GM23338 (cell line): ENCODE results near the gene KCTD12. TPM values are rescaled to one million over a fixed set of nuclear protein-coding genes. Genes with fewer than 3 reads are reported as not detected.

Source experiments
- ATAC-seq: fragments of 200-7000 bp; cut with Tn5 transposase; 3 replicates; pipeline ENCODE4 v1.9.1; 2020
- DNase-seq: peaks from one replicate; pipeline ENCODE4 v3.0.0-alpha.2; 2015; ENCODE audit warnings: low spot score
- H2AFZ ChIP-seq: fragments of 200-600 bp; sonication (generic); 2 replicates; pipeline ENCODE4 v1.8.0; 2016; ENCODE audit warnings: antibody characterized with exemption, mild to moderate bottlenecking, moderate library complexity
- H3F3A ChIP-seq: fragments of 200-600 bp; sonication (generic); replicated peaks from 2 replicates; pipeline ENCODE4 v1.8.0; 2017; ENCODE audit warnings: antibody characterized with exemption, mixed run types, low read depth
- H3K27ac ChIP-seq: fragments of 200-600 bp; sonication (generic); 2 replicates; pipeline ENCODE4 v1.6.1; 2016; ENCODE audit warnings: low read depth
- H3K27me3 ChIP-seq: fragments of 200-600 bp; sonication (generic); 2 replicates; pipeline ENCODE4 v1.8.0; 2016; ENCODE audit warnings: mild to moderate bottlenecking, mixed run types, moderate library complexity; ENCODE audit not compliant: insufficient read depth
- H3K36me3 ChIP-seq: fragments of 200-600 bp; sonication (generic); 2 replicates; pipeline ENCODE4 v1.8.0; 2016; ENCODE audit warnings: mild to moderate bottlenecking; ENCODE audit not compliant: insufficient read depth
- H3K4me1 ChIP-seq: fragments of 200-600 bp; sonication (generic); 2 replicates; pipeline ENCODE4 v1.8.0; 2016; ENCODE audit warnings: mild to moderate bottlenecking, moderate library complexity; ENCODE audit not compliant: insufficient read depth
- H3K4me2 ChIP-seq: fragments of 200-600 bp; sonication (generic); 2 replicates; pipeline ENCODE4 v1.7.1; 2017; ENCODE audit warnings: mixed run types
- H3K4me3 ChIP-seq: fragments of 200-600 bp; sonication (generic); 2 replicates; pipeline ENCODE4 v1.6.1; 2016; ENCODE audit warnings: mixed run types
- H3K79me2 ChIP-seq: fragments of 200-600 bp; sonication (generic); replicated peaks from 2 replicates; pipeline ENCODE4 v1.8.0; 2017; ENCODE audit warnings: mild to moderate bottlenecking; ENCODE audit not compliant: insufficient read depth
- H3K9me2 ChIP-seq: fragments of 200-600 bp; sonication (generic); 2 replicates; pipeline ENCODE4 v1.8.0; 2017; ENCODE audit not compliant: insufficient read depth
- H4K20me1 ChIP-seq: fragments of 200-600 bp; sonication (generic); replicated peaks from 2 replicates; pipeline ENCODE4 v1.8.0; 2017; ENCODE audit warnings: mild to moderate bottlenecking; ENCODE audit not compliant: insufficient read depth
- H3K27ac Mint-ChIP-seq: 2 replicates; pipeline ENCODE4 v1.8.0; 2020; ENCODE audit warnings: inconsistent platforms, mild to moderate bottlenecking, moderate library complexity, mixed read lengths
- H3K27me3 Mint-ChIP-seq: 3 replicates; pipeline ENCODE4 v1.8.0; 2022; ENCODE audit warnings: low read depth, mild to moderate bottlenecking, moderate library complexity, mixed read lengths, inconsistent platforms; ENCODE audit not compliant: insufficient read depth, poor library complexity
- H3K36me3 Mint-ChIP-seq: 3 replicates; pipeline ENCODE4 v1.8.0; 2021; ENCODE audit warnings: low read depth, mild to moderate bottlenecking, inconsistent platforms, moderate library complexity, mixed read lengths
- H3K4me1 Mint-ChIP-seq: 3 replicates; pipeline ENCODE4 v1.8.0; 2020; ENCODE audit warnings: mild to moderate bottlenecking, inconsistent platforms, mixed read lengths
- H3K4me3 Mint-ChIP-seq: 3 replicates; pipeline ENCODE4 v1.8.0; 2021; ENCODE audit warnings: moderate library complexity, mild to moderate bottlenecking, inconsistent platforms, mixed read lengths
- H3K9me3 Mint-ChIP-seq: 3 replicates; pipeline ENCODE4 v1.8.0; 2020; ENCODE audit warnings: moderate library complexity, mild to moderate bottlenecking, inconsistent platforms, mixed read lengths
- CREB1 ChIP-seq: fragments of 250-450 bp; sonication (Bioruptor Pico); IDR thresholded peaks from 2 replicates; pipeline ENCODE4 v1.5.0; 2020; ENCODE audit warnings: low read depth, mild to moderate bottlenecking, moderate library complexity
- EZH2 ChIP-seq: fragments of 200-600 bp; sonication (generic); IDR thresholded peaks from one replicate; pipeline ENCODE4 v1.8.0; 2017; ENCODE audit warnings: antibody characterized with exemption, mild to moderate bottlenecking, low read depth; ENCODE audit not compliant: unreplicated experiment
- EZH2phosphoT487 ChIP-seq: fragments of 200-600 bp; sonication (generic); IDR thresholded peaks from one replicate; pipeline ENCODE4 v1.8.1; 2018; ENCODE audit warnings: antibody characterized with exemption; ENCODE audit not compliant: unreplicated experiment
- JUNB ChIP-seq: IDR thresholded peaks from one replicate; pipeline ENCODE4 v1.6.1; 2016; ENCODE audit warnings: antibody characterized with exemption; ENCODE audit not compliant: unreplicated experiment
- NANOG ChIP-seq: IDR thresholded peaks from 2 replicates; pipeline ENCODE4 v1.6.1; 2016; ENCODE audit warnings: antibody characterized with exemption, borderline replicate concordance
- POLR2AphosphoS5 ChIP-seq: IDR thresholded peaks from 2 replicates; pipeline ENCODE4 v1.6.1; 2016; ENCODE audit warnings: antibody characterized with exemption, low read depth
- STAT1 ChIP-seq: IDR thresholded peaks from one replicate; pipeline ENCODE4 v1.6.1; 2016; ENCODE audit warnings: antibody characterized with exemption; ENCODE audit not compliant: unreplicated experiment
- ZNF114 ChIP-seq: fragments of 250-450 bp; sonication (Bioruptor Pico); IDR thresholded peaks from 2 replicates; pipeline ENCODE4 v1.5.0; 2020; ENCODE audit warnings: mild to moderate bottlenecking, moderate library complexity
- ZNF331 ChIP-seq: fragments of 250-450 bp; sonication (Bioruptor Pico); IDR thresholded peaks from 2 replicates; pipeline ENCODE4 v1.5.0; 2020; ENCODE audit warnings: low read depth, mild to moderate bottlenecking, moderate library complexity
- polyA plus RNA-seq: library from polyadenylated mRNA; unstranded; fragments of >200 nt; fragmentation: Nextera tagmentation; extraction: Ambion mirVana; gene quantifications from 2 replicates; pipeline ENCODE4 v1.2.1, GENCODE V29; 2016
- total RNA-seq: library from RNA; depleted of rRNA; stranded (reverse); fragments of >200 nt; shearing (Covaris generic); gene quantifications from 2 replicates; pipeline ENCODE4 v1.2.3, GENCODE V29; 2014
- TF ChIP-seq, protein P1 (sequence below): IDR thresholded peaks from 2 replicates; pipeline ENCODE4 v1.6.1; 2016; ENCODE audit warnings: antibody characterized with exemption
- TF ChIP-seq, protein P2 (sequence below), 2 experiments: fragments of 200-600 bp in 1 of 2; sonication (generic) in 1 of 2; conservative IDR thresholded peaks; 2 replicates each; pipeline versions ENCODE4 v1.5.1 to v1.6.1; 2016 to 2017; ENCODE audit warnings: antibody characterized with exemption in 2 of 2, low read depth in 2 of 2, mild to moderate bottlenecking in 2 of 2, moderate library complexity in 1 of 2
- TF ChIP-seq, protein P3 (sequence below): IDR thresholded peaks from one replicate; pipeline ENCODE4 v1.6.1; 2018; ENCODE audit warnings: antibody characterized with exemption; ENCODE audit not compliant: unreplicated experiment
- TF ChIP-seq, protein P4 (sequence below): fragments of 250-450 bp; sonication (Bioruptor Pico); IDR thresholded peaks from 2 replicates; pipeline ENCODE4 v1.5.0; 2020; ENCODE audit warnings: mild to moderate bottlenecking, moderate library complexity

Gene KCTD12
- total and polyA plus RNA-seq, 2 experiments from 2014 or later: 3.3 to 12.0 TPM

DNA sequence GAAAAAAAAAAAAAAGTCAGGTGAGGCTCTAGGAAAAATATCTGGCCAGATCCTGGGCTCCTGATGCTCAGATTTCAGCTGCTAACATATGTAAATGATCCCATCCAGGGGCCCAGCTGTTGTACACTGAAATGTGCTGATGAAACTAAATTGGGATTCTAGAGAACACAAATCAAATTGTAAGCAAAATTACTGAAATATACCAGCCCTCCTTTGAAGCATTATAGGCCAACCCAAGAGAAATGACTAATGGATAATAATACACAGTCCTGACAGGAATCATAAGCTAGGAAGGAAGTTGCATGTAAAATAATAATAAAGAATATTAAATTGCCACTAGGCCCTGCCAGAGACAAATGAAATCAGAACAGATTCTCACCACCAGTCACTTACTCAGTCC, 17.8 kb downstream of the KCTD12 start:
- H2AFZ ChIP-seq: no peak overlapping the region
- no peaks in the 10 kb centered on the region for H3K36me3 ChIP-seq
- H3K9me2 ChIP-seq: no peaks in the 10 kb centered on the region
- no peaks in the 10 kb centered on the region for H3K27me3 ChIP-seq
- Mint-ChIP-seq H3K27ac (no peak overlapping the region), H3K9me3 (no peaks in the 10 kb centered on the region), H3K36me3 (no peaks in the 10 kb centered on the region), H3K27me3 (no peaks in the 10 kb centered on the region), H3K4me3 (no peak overlapping the region), H3K4me1 (peaks cover 8% of the 10 kb centered on the region; the same call in 2 of the 3 replicates)
- H3K4me1 ChIP-seq: peaks cover 3% of the 10 kb centered on the region; the same call in 1 of the 2 replicates
- ATAC-seq: no peak
- no peak for DNase-seq
- H3F3A ChIP-seq: no peaks in the 10 kb centered on the region
- H3K4me2 ChIP-seq: no peak overlapping the region
- H4K20me1 ChIP-seq: no peaks in the 10 kb centered on the region
- H3K4me3 ChIP-seq: no peak overlapping the region
- H3K79me2 ChIP-seq: no peaks in the 10 kb centered on the region
- TF ChIP-seq, protein P1, sequence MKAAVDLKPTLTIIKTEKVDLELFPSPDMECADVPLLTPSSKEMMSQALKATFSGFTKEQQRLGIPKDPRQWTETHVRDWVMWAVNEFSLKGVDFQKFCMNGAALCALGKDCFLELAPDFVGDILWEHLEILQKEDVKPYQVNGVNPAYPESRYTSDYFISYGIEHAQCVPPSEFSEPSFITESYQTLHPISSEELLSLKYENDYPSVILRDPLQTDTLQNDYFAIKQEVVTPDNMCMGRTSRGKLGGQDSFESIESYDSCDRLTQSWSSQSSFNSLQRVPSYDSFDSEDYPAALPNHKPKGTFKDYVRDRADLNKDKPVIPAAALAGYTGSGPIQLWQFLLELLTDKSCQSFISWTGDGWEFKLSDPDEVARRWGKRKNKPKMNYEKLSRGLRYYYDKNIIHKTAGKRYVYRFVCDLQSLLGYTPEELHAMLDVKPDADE: no peak
- no peak for TF ChIP-seq ZNF114
- TF ChIP-seq NANOG: no peak
- TF ChIP-seq EZH2phosphoT487: no peak
- TF ChIP-seq POLR2AphosphoS5: no peak
- TF ChIP-seq EZH2: no peak
- TF ChIP-seq, protein P2, sequence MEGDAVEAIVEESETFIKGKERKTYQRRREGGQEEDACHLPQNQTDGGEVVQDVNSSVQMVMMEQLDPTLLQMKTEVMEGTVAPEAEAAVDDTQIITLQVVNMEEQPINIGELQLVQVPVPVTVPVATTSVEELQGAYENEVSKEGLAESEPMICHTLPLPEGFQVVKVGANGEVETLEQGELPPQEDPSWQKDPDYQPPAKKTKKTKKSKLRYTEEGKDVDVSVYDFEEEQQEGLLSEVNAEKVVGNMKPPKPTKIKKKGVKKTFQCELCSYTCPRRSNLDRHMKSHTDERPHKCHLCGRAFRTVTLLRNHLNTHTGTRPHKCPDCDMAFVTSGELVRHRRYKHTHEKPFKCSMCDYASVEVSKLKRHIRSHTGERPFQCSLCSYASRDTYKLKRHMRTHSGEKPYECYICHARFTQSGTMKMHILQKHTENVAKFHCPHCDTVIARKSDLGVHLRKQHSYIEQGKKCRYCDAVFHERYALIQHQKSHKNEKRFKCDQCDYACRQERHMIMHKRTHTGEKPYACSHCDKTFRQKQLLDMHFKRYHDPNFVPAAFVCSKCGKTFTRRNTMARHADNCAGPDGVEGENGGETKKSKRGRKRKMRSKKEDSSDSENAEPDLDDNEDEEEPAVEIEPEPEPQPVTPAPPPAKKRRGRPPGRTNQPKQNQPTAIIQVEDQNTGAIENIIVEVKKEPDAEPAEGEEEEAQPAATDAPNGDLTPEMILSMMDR (conservative IDR thresholded peaks at IDR 0.05; ENCODE audit: low read depth in 2 of 2): no peak
- TF ChIP-seq, protein P3, sequence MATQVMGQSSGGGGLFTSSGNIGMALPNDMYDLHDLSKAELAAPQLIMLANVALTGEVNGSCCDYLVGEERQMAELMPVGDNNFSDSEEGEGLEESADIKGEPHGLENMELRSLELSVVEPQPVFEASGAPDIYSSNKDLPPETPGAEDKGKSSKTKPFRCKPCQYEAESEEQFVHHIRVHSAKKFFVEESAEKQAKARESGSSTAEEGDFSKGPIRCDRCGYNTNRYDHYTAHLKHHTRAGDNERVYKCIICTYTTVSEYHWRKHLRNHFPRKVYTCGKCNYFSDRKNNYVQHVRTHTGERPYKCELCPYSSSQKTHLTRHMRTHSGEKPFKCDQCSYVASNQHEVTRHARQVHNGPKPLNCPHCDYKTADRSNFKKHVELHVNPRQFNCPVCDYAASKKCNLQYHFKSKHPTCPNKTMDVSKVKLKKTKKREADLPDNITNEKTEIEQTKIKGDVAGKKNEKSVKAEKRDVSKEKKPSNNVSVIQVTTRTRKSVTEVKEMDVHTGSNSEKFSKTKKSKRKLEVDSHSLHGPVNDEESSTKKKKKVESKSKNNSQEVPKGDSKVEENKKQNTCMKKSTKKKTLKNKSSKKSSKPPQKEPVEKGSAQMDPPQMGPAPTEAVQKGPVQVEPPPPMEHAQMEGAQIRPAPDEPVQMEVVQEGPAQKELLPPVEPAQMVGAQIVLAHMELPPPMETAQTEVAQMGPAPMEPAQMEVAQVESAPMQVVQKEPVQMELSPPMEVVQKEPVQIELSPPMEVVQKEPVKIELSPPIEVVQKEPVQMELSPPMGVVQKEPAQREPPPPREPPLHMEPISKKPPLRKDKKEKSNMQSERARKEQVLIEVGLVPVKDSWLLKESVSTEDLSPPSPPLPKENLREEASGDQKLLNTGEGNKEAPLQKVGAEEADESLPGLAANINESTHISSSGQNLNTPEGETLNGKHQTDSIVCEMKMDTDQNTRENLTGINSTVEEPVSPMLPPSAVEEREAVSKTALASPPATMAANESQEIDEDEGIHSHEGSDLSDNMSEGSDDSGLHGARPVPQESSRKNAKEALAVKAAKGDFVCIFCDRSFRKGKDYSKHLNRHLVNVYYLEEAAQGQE: no peak
- TF ChIP-seq STAT1: no peak
- TF ChIP-seq, protein P4, sequence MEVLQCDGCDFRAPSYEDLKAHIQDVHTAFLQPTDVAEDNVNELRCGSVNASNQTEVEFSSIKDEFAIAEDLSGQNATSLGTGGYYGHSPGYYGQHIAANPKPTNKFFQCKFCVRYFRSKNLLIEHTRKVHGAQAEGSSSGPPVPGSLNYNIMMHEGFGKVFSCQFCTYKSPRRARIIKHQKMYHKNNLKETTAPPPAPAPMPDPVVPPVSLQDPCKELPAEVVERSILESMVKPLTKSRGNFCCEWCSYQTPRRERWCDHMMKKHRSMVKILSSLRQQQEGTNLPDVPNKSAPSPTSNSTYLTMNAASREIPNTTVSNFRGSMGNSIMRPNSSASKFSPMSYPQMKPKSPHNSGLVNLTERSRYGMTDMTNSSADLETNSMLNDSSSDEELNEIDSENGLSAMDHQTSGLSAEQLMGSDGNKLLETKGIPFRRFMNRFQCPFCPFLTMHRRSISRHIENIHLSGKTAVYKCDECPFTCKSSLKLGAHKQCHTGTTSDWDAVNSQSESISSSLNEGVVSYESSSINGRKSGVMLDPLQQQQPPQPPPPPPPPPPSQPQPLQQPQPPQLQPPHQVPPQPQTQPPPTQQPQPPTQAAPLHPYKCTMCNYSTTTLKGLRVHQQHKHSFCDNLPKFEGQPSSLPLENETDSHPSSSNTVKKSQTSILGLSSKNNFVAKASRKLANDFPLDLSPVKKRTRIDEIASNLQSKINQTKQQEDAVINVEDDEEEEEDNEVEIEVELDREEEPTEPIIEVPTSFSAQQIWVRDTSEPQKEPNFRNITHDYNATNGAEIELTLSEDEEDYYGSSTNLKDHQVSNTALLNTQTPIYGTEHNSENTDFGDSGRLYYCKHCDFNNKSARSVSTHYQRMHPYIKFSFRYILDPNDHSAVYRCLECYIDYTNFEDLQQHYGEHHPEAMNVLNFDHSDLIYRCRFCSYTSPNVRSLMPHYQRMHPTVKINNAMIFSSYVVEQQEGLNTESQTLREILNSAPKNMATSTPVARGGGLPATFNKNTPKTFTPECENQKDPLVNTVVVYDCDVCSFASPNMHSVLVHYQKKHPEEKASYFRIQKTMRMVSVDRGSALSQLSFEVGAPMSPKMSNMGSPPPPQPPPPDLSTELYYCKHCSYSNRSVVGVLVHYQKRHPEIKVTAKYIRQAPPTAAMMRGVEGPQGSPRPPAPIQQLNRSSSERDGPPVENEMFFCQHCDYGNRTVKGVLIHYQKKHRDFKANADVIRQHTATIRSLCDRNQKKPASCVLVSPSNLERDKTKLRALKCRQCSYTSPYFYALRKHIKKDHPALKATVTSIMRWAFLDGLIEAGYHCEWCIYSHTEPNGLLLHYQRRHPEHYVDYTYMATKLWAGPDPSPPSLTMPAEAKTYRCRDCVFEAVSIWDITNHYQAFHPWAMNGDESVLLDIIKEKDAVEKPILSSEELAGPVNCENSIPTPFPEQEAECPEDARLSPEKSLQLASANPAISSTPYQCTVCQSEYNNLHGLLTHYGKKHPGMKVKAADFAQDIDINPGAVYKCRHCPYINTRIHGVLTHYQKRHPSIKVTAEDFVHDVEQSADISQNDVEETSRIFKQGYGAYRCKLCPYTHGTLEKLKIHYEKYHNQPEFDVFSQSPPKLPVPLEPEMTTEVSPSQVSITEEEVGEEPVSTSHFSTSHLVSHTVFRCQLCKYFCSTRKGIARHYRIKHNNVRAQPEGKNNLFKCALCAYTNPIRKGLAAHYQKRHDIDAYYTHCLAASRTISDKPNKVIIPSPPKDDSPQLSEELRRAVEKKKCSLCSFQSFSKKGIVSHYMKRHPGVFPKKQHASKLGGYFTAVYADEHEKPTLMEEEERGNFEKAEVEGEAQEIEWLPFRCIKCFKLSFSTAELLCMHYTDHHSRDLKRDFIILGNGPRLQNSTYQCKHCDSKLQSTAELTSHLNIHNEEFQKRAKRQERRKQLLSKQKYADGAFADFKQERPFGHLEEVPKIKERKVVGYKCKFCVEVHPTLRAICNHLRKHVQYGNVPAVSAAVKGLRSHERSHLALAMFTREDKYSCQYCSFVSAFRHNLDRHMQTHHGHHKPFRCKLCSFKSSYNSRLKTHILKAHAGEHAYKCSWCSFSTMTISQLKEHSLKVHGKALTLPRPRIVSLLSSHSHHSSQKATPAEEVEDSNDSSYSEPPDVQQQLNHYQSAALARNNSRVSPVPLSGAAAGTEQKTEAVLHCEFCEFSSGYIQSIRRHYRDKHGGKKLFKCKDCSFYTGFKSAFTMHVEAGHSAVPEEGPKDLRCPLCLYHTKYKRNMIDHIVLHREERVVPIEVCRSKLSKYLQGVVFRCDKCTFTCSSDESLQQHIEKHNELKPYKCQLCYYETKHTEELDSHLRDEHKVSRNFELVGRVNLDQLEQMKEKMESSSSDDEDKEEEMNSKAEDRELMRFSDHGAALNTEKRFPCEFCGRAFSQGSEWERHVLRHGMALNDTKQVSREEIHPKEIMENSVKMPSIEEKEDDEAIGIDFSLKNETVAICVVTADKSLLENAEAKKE: no peak
- no peak for TF ChIP-seq ZNF331 (CRISPR knock-in tag)
- no peak for TF ChIP-seq CREB1 (CRISPR knock-in tag)
- no peak for TF ChIP-seq JUNB
- no peak overlapping the region for H3K27ac ChIP-seq
